Panc1 (cell line): ENCODE data around the gene TSPAN14.

Source experiments
- POLR2AphosphoS5 ChIP-seq: IDR thresholded peaks from 2 replicates; pipeline ENCODE4 v1.6.1; 2012; ENCODE audit warnings: mild to moderate bottlenecking, low read depth, low read length, moderate library complexity
- REST ChIP-seq, 2 experiments: IDR thresholded peaks; 2 replicates each; pipeline ENCODE4 v1.6.1; 2011 to 2012; ENCODE audit warnings: low read depth in 2 of 2, control low read depth in 1 of 2, low read length in 1 of 2, mild to moderate bottlenecking in 1 of 2, moderate library complexity in 1 of 2; ENCODE audit not compliant: insufficient read depth in 1 of 2
- SIN3A ChIP-seq: IDR thresholded peaks from 2 replicates; pipeline ENCODE4 v1.6.1; 2012; ENCODE audit warnings: low read depth, mild to moderate bottlenecking, low read length, moderate library complexity, borderline replicate concordance; ENCODE audit not compliant: insufficient read depth
- TCF7L2 ChIP-seq: IDR thresholded peaks from 2 replicates; pipeline ENCODE4 v1.6.1; 2011; ENCODE audit warnings: mild to moderate bottlenecking, low read depth, low read length, inconsistent platforms
- TF ChIP-seq, protein P1 (sequence below): fragments of 450-650 bp; IDR thresholded peaks from 2 replicates; pipeline ENCODE4 v1.5.1; 2017; ENCODE audit warnings: mild to moderate bottlenecking

- TF ChIP-seq, protein P1, sequence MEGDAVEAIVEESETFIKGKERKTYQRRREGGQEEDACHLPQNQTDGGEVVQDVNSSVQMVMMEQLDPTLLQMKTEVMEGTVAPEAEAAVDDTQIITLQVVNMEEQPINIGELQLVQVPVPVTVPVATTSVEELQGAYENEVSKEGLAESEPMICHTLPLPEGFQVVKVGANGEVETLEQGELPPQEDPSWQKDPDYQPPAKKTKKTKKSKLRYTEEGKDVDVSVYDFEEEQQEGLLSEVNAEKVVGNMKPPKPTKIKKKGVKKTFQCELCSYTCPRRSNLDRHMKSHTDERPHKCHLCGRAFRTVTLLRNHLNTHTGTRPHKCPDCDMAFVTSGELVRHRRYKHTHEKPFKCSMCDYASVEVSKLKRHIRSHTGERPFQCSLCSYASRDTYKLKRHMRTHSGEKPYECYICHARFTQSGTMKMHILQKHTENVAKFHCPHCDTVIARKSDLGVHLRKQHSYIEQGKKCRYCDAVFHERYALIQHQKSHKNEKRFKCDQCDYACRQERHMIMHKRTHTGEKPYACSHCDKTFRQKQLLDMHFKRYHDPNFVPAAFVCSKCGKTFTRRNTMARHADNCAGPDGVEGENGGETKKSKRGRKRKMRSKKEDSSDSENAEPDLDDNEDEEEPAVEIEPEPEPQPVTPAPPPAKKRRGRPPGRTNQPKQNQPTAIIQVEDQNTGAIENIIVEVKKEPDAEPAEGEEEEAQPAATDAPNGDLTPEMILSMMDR: no peak
- TF ChIP-seq POLR2AphosphoS5 (no peak), REST (IDR thresholded peaks at IDR 0.05; ENCODE audit: insufficient read depth in 1 of 2, low read depth in 2 of 2, low read length in 1 of 2) (no peak), SIN3A (no peak), TCF7L2 (no peak)
These were observed 49.6 kb downstream of the TSPAN14 start for GRCh38 chr10:80503584-80504157.
